GM12865 (cell line): ENCODE measurements around the gene AADACL4.
"Not testable (repeated sequence)": the region's sequence is repeated elsewhere in the genome, so short reads cannot be mapped to it uniquely, and the experiment has no call there.

Source experiments
- DNase-seq: peaks from one replicate; pipeline ENCODE4 v3.0.0; 2010; ENCODE audit warnings: low read depth
- H3K4me3 ChIP-seq: 2 replicates; pipeline ENCODE4 v1.5.1; 2011; ENCODE audit warnings: mild to moderate bottlenecking, low read depth, low read length, control low read depth
- CTCF ChIP-seq: IDR thresholded peaks from 2 replicates; pipeline ENCODE4 v1.5.1; 2011; ENCODE audit warnings: low read length, control low read depth, low read depth, inconsistent platforms; ENCODE audit not compliant: insufficient read depth; ENCODE audit errors: missing control alignments

Gene AADACL4

DNA sequence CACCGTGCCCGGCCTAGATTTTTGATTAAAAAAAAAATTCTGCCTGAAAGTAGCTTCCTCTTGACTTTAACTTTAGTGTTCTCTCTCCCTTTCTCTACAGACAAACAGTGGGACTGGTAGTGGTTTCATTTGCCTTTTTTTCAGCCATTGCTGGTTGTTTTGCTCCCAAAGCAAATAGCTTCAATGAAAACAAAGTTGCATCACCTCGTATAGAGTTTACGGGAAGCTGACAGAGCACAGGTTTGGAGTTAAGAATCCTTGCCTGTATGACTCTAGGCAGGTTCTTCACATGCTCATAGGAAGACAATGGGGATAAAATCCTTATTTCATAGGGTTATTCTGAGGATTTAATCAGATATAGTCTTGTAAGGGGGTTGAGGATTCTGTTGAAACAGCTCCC lies 21.6 kb downstream of the AADACL4 start:
- no peak overlapping the region for H3K4me3 ChIP-seq
- DNase-seq: no peak
- TF ChIP-seq CTCF: no peak

GRCh38 chr1:12666141-12666735 lies 22.4 kb downstream of the AADACL4 start:
- no peak for TF ChIP-seq CTCF
- no peak overlapping the region for H3K4me3 ChIP-seq
- no peak for DNase-seq

DNA sequence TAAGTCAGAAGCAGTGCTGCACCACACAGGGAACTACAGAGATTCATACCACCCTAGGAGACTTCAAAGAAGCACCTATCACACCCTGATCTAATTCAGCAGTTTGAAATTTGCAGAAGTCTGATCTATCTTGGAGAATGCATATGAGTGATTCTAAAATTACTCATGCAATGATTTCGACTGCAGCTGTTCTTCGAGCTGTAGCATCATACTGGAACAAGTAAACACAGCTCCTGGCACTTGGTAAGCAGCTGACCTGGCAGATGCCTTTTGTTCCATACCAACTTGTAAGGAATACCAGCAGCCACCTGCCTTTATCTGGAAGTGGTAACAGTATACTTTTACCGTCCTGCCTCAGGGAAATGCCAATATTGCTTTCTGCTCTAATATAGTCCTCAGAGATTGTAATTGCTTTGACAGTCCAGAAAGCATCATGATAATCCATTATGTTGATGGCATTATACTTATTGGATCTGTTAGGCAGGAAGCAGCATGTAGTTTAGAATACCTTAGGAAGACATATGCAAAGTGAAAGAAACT lies 25.7 kb downstream of the AADACL4 start:
- no peak overlapping the region for H3K4me3 ChIP-seq
- no peak for DNase-seq
- no peak for TF ChIP-seq CTCF

GRCh38 chr1:12674358-12674757 lies 30.5 kb downstream of the AADACL4 start:
- TF ChIP-seq CTCF: no peak
- no peak overlapping the region for H3K4me3 ChIP-seq
- no peak for DNase-seq

GRCh38 chr1:12676122-12676521 lies 32.2 kb downstream of the AADACL4 start:
- not testable (repeated sequence) for H3K4me3 ChIP-seq, DNase-seq

GRCh38 chr1:12677565-12677964 lies 33.7 kb downstream of the AADACL4 start:
- DNase-seq: no peak
- no peak for TF ChIP-seq CTCF
- no peak overlapping the region for H3K4me3 ChIP-seq

- no peak overlapping the region for H3K4me3 ChIP-seq
- no peak for DNase-seq
Observed at GRCh38 chr1:12678350-12678749, 34.5 kb downstream of the AADACL4 start.

More at GRCh38 chr1:12678350-12678749, 34.5 kb downstream of the AADACL4 start:
- TF ChIP-seq CTCF: no peak
